NCI-H748 treated with DMSO at 0.1 percent for 48 hours (cell line): ENCODE measurements around the gene HEG1.

Experiments
- DNase-seq: peaks from one replicate; lab custom pipeline; 2025; lab: John Stamatoyannopoulos, UW

HEG1 gene

GRCh38 chr3:125072301-125072700 lies 16.5 kb upstream of the HEG1 start:
- no peak for DNase-seq

DNA sequence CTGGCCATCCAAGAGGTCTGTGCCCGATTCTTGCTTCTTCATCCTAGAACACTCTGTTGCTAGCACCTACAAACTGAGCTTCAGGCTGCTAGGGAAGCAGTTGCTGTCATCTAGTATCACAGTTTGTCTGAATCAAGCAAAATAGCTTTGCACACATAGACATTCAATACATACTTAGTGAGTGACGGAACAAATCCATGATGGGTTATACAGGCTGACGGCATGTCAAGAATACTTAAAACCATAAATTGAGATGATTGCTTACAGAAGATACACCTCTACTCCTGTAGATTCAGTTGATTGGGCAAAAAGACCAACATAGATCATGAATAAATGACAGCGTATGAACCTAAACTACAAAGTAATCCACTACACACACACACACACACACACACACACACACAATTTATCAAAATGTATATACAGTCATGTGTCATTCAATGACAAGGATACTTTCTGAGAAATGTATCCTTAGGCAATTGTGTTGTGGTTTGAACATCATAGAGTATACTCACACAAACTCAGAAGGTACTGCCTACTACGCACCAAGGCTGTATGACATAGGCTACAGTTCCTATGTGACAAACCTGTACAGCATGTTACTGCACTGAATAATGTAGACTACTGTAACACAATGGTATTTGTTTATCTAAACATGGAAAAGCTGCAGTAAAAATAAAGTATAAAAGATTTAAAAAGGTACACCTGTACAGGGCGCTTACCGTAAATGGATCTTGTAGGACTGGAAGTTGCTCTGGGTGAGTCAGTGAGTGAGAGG lies 14.4 kb upstream of the HEG1 start:
- DNase-seq = no peak

GRCh38 chr3:125069452-125069851 lies 13.7 kb upstream of the HEG1 start:
- DNase-seq = no peak

DNA sequence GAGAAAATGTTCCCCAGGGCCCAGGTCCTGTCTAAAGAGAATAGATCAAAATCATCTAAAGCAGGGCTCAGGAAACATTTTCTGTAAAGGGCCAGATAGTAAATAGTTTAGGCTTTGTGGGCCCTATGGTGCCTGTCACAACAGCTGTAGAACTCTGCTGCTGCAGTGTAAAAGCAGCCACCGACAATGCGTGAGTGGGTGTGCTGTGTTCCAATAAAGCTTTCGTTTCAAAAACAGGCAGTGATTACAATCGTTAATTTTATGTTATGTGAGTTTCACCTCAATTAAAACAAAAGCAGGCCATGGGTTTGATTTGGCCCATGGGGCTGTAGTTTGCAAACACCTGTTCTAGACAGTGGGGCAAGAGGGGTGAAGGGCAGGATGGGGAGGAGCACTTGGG lies 12.5 kb upstream of the HEG1 start:
- no peak for DNase-seq

- no peak for DNase-seq
These were observed 11.4 kb upstream of the HEG1 start for GRCh38 chr3:125067225-125067624.

GRCh38 chr3:125062904-125063618 lies 7.3 kb upstream of the HEG1 start:
- DNase-seq = no peak

GRCh38 chr3:125061646-125062045 lies 5.8 kb upstream of the HEG1 start:
- DNase-seq = no peak

- no peak for DNase-seq
These were observed 5.4 kb upstream of the HEG1 start for GRCh38 chr3:125061170-125061569.

- DNase-seq = no peak
These were observed 3.9 kb upstream of the HEG1 start for GRCh38 chr3:125059488-125060245.

DNA sequence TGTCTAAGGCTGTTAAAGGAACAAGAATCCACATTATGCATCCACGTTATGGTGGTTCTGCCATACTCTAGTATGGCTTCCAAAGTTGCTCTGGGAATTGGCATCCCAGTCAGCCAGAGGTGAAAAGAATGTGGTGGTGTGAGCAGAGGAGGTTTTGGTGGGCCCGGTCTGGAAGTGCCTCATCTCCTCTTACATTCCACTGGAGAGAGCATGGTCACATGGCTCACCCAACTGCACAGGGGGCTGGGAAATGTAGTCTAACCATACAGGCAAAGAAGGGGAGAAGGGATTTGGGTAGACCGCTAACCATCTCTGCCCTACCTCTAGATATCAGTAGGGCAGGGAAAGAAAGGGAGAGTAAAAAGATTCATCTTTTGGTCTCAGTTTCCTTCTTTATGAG lies 3.2 kb upstream of the HEG1 start:
- DNase-seq = no peak

GRCh38 chr3:125058529-125058928 lies 2.7 kb upstream of the HEG1 start:
- no peak for DNase-seq

- DNase-seq = no peak
These were observed 1.5 kb upstream of the HEG1 start for GRCh38 chr3:125057186-125057850.

DNA sequence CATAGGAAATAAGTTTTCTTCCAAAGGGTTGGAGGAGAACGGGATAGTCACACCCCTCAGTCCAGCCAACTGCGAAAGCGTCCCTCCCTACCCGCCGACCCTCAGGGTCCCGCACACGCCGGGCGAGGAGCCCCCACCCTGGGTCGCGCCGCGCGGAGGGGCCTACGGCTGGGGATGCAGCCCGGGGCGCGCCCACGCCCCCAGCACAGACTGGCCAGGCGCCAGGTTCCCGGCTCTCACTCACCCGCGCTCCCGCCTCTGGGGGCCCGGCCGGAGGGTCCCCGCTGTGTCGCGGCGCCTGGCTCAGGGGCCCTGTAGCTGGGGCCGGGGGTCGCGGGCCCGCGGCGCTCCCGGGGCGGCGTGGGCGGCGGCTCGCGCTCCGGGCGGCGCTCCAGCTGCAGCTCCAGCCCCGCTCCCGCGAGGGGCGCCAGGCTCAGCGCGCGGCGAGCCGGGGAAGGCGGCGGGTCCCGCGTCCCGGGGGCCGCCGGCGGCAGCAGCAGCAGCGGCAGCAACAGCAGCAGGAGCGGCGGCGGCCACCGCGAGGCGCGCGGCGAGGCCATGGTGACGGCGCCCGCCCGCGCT lies 375 bp downstream of the HEG1 start:
- DNase-seq = no peak

DNA sequence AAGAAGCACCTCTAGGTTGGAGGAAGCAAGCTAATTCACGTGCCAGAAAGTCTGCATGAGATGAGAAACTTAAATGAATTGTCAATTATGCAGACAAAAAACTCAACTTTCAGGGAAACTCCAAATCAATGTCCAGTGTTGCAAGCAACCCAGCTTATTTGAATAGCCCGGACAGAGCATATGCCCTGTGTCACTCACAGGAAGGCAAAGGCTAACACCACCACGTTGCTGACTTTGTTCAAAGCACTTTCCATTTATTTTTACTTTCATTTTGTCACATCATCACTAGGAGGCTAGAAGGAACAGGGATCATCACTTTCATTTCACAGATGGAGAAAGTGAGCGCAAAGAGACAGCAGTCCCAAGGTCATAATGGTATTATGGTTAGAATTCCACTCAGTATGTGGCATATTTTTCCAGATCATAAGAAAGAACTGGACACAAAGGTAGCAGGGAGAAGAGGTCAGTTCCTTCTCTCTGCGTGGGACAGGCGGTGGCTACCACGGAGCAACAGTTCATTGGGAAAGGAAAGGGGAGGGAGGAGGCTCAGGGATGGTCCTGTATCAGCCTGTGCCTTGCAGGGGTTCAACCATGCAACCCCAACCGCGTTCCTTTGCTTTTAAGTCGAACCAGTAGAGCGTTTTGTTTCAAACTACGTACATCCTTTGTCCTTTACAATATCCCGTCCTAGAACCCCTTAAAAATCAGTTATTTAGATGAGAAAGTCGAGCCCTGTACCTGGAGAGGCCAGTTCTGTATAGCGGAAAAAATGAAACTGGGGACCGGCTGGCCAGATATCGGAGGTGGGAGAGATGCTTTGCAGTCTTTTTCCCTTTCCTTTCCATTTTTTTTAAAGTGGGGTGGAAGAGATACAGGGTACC lies 1.1 kb downstream of the HEG1 start:
- no peak for DNase-seq

GRCh38 chr3:125054062-125054448 lies 1.7 kb downstream of the HEG1 start:
- DNase-seq = no peak

DNA sequence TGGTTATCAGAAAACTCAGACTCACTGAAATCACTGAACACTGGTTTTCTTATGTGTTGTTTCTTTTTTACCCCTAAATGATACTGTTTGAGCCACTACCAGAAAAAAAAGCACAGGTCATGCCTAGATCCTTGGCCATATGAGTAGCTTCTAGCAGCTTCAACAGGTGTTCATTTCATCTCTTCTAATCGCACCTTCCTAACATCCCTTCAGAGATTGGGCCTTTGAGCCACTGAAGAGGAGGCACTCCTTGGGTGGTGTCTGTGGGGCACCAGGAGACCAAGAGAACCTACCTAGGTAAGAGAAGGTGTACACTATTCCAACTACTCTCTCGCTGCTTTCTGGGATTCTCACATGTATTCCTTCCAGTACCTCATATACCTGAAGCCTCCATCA lies 2.5 kb downstream of the HEG1 start:
- no peak for DNase-seq

DNA sequence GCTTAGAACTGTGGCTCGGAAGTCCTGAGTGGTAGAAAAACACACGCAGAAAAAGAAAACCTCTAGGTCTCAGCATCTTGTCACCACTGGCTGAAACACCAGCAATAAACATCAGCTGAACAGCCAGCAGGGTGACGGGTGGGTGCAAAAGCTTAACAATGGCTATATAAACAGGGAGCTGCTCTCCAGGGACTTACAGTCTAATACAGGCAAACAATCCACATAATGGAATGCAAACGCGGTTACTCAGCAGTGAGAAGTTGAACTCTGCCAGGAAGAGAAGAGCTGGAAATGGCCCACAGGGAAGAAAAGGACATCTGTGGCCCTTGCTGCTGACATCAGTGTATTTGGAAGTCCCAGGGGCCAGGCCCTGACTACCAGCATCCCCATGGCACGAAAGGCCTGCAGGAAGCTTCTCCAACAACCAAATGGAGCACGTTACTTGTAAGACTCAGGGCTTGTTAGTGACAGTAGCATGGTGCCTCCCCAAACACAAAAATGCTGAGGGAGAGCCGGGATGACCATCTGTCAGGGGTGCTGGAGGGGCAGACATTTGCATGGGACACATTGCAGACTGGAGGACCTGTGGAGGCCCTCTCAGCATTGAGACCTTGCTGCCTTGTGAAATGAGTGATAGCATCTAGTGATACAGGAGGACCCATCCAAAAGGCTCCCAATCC lies 3.0 kb downstream of the HEG1 start:
- no peak for DNase-seq

GRCh38 chr3:125051715-125052581 lies 3.8 kb downstream of the HEG1 start:
- no peak for DNase-seq

DNA sequence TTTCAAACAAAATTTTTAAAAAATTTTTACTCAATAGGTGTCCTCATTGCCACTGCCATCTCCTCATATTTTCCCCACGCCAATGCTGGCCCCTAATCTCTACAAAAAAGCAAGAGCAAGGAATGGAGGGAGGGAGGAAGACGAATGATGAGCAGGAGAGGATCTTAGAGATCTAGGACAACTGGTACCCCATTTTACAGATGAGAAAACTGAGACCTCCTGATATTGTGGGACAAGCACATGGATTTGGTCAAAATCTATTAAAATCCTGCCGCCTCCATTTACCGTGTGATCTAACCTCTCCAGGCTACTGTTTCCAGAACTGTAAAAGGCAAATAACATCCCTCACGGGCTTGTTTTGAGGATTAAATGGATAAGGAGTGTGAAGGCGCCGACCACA lies 4.6 kb downstream of the HEG1 start:
- DNase-seq = no peak
